ENCODE data around the gene ROBO1.

Gene ROBO1

DNA sequence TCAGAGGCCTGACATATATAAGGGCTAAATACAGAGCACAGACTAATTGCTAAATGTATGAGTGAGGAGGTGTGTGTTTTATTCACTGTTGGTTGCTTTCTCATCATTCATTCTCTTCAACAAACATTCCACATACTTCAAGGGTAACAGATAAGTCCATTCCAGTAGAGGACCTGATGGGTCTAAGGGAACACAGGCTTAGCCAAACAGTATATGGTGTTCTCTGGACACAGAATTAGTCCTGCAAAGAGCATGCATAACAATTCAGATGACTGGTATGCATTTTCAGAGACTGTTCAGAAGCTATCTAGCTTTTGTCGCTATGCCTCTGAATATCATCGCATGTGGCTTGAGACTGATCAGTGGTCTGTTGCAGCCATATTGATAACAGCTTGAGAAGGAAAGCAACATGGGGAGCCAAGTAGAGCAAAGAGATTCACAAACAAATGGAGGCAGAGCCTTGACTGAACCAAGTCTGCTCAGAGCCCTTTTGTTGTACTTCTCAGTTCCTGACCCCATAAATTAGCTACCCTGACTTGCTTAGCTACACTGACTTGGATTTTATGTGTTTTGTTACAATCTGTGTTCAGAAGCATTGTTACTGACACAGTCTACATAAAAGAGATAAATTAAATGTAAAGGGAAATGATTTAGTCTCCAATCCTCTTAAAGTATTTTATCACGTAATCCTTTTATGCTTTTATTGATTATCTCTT, 1178.7 kb downstream of the ROBO1 start:
- Histone ChIP-seq H3K9me3 (ENCODE audit: low read depth, low read length) (no peaks in the 10 kb centered on the region), H3K9ac (ENCODE audit: insufficient read length) (no peak overlapping the region), H3K36me3 (ENCODE audit: insufficient read depth, low read length) (no peaks in the 10 kb centered on the region), H3K4me3 (no peak overlapping the region), H3K27ac (no peak overlapping the region)
- TF ChIP-seq FOXP2 (optimal IDR thresholded peaks at IDR 0.05; ENCODE audit: control extremely low read depth, extremely low read length, insufficient read depth) (no peak), EZH2 (IDR thresholded peaks at IDR 0.05) (no peak), POLR2AphosphoS5 (IDR thresholded peaks at IDR 0.05; ENCODE audit: borderline replicate concordance, low read depth, low read length) (no peak)
- no peak for DNase-seq (ENCODE audit: low read depth, low spot score)

DNA sequence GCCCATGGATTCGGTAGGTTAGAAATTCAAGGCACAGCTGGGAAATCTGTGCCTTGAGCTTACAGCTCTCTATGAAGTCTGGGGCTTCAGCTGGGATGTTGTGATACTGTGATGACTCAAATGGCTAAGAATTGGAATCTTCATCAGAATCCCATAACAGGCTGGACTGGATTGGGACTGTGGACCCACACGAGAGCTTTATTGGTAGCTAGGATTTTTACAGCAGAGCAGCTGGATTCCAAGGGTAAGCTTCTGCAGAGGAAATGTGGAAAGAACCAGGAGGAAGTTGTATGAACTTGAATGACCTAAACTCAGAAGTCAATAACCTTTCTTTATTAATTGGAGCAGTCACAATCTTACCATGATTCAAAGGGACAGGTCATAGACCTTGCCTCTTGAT, 1187.1 kb downstream of the ROBO1 start:
- Histone ChIP-seq H3K9me3 (ENCODE audit: low read depth, low read length) (no peaks in the 10 kb centered on the region), H3K9ac (ENCODE audit: insufficient read length) (no peak overlapping the region), H3K36me3 (ENCODE audit: insufficient read depth, low read length) (no peaks in the 10 kb centered on the region), H3K27ac (no peak overlapping the region), H3K4me3 (no peak overlapping the region)
- TF ChIP-seq EZH2 (IDR thresholded peaks at IDR 0.05) (no peak), POLR2AphosphoS5 (IDR thresholded peaks at IDR 0.05; ENCODE audit: borderline replicate concordance, low read depth, low read length) (no peak), FOXP2 (optimal IDR thresholded peaks at IDR 0.05; ENCODE audit: control extremely low read depth, extremely low read length, insufficient read depth) (no peak)
- DNase-seq (ENCODE audit: low read depth, low spot score), result no peak

DNA sequence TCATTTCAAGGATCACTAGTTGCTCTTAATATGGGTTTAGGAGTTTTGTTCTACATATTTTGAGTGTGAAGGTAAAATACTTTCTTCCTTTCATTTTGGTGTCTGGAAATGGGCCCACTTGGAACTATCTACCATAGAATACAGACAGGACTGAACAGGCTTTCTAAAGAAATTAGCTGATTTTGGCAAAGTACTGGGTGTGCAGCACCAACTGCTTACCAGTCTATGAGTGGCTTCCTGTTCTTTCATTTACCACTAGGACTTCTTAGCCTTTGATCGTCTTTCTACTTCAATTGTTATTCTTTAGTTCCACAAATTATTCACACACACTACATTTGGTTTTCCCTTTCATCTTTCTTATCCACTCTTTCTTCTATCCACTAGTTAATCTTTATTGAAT, 1196.3 kb downstream of the ROBO1 start:
- Histone ChIP-seq H3K4me3 (no peak overlapping the region), H3K27ac (no peak overlapping the region), H3K9ac (ENCODE audit: insufficient read length) (no peak overlapping the region), H3K36me3 (ENCODE audit: insufficient read depth, low read length) (no peaks in the 10 kb centered on the region), H3K9me3 (ENCODE audit: low read depth, low read length) (no peaks in the 10 kb centered on the region)
- DNase-seq (ENCODE audit: low read depth, low spot score), result no peak
- TF ChIP-seq FOXP2 (optimal IDR thresholded peaks at IDR 0.05; ENCODE audit: control extremely low read depth, extremely low read length, insufficient read depth) (no peak), EZH2 (IDR thresholded peaks at IDR 0.05) (no peak), POLR2AphosphoS5 (IDR thresholded peaks at IDR 0.05; ENCODE audit: borderline replicate concordance, low read depth, low read length) (no peak)

DNA sequence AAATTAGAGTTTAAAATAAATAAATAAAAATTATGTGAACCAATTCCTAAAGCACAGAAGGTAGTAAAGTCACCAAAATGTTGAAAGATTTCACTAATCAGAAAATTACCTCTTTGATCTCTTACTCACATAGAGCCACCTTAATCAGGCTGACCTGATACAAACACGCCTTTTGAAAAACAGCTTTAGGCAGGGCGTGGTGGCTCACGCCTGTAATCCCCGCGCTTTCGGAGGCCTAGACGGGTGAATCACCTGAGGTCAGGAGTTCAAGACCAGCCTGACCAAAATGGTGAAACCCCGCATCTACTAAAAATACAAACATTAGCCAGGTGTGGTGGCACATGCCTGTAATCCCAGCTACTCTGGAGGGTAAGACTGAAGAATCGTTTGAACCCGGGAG, 1197.3 kb downstream of the ROBO1 start:
- Histone ChIP-seq H3K36me3 (ENCODE audit: insufficient read depth, low read length) (no peaks in the 10 kb centered on the region), H3K9ac (ENCODE audit: insufficient read length) (no peak overlapping the region), H3K9me3 (ENCODE audit: low read depth, low read length) (no peaks in the 10 kb centered on the region), H3K4me3 (no peak overlapping the region), H3K27ac (no peak overlapping the region)
- TF ChIP-seq EZH2 (IDR thresholded peaks at IDR 0.05) (no peak), POLR2AphosphoS5 (IDR thresholded peaks at IDR 0.05; ENCODE audit: borderline replicate concordance, low read depth, low read length) (no peak), FOXP2 (optimal IDR thresholded peaks at IDR 0.05; ENCODE audit: control extremely low read depth, extremely low read length, insufficient read depth) (no peak)
- no peak for DNase-seq (ENCODE audit: low read depth, low spot score)

DNA sequence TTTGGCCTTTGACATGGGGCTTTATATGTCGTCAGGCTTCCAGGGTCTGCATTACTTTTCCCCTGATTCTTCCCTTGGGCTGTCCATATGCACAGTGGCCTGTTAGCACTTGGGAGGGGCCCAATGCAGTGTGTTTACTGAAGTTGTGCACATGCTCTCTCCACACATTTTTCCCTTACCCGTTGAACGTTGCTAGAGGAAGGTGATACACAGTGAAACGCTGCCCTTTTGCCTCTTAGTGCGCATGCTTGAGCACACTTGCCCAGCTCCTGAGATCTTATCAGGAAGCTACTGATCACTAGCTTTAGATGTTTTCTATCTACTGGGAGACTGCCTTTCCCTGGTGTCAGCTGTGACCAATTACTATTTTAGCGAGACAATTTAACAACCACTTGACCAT, 1198.0 kb downstream of the ROBO1 start:
- Histone ChIP-seq H3K27ac (no peak overlapping the region), H3K4me3 (no peak overlapping the region), H3K9ac (ENCODE audit: insufficient read length) (no peak overlapping the region), H3K9me3 (ENCODE audit: low read depth, low read length) (no peaks in the 10 kb centered on the region), H3K36me3 (ENCODE audit: insufficient read depth, low read length) (no peaks in the 10 kb centered on the region)
- DNase-seq (ENCODE audit: low read depth, low spot score), result no peak
- TF ChIP-seq FOXP2 (optimal IDR thresholded peaks at IDR 0.05; ENCODE audit: control extremely low read depth, extremely low read length, insufficient read depth), result no peak
- no peak for TF ChIP-seq EZH2 (IDR thresholded peaks at IDR 0.05)
- TF ChIP-seq POLR2AphosphoS5 (IDR thresholded peaks at IDR 0.05; ENCODE audit: borderline replicate concordance, low read depth, low read length), result no peak

DNA sequence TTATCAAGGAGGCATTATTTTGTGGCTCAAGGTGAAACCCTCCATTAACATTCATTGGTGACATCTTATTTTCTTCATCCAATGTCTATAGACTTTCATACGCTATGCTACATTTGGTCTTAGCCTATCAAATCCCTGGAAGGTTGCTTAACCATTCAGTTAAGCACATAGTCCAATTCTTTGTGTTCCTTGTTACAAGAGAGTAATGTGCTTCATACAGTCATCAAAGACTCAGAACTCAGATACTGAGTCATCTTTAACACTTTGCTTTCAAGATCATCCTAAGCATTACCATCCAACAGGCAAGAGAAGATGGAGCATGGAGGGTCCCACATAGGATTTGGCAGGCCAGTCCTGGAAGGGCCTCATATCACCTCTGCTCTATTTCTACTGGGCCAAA, 1202.1 kb downstream of the ROBO1 start:
- TF ChIP-seq EZH2 (IDR thresholded peaks at IDR 0.05) (no peak), POLR2AphosphoS5 (IDR thresholded peaks at IDR 0.05; ENCODE audit: borderline replicate concordance, low read depth, low read length) (no peak), FOXP2 (optimal IDR thresholded peaks at IDR 0.05; ENCODE audit: control extremely low read depth, extremely low read length, insufficient read depth) (no peak)
- H3K36me3 ChIP-seq (ENCODE audit: insufficient read depth, low read length), result no peaks in the 10 kb centered on the region
- DNase-seq (ENCODE audit: low read depth, low spot score), result no peak
- no peak overlapping the region for H3K4me3 ChIP-seq
- no peak overlapping the region for H3K9ac ChIP-seq (ENCODE audit: insufficient read length)
- H3K9me3 ChIP-seq (ENCODE audit: low read depth, low read length), result no peaks in the 10 kb centered on the region
- H3K27ac ChIP-seq, result no peak overlapping the region

DNA sequence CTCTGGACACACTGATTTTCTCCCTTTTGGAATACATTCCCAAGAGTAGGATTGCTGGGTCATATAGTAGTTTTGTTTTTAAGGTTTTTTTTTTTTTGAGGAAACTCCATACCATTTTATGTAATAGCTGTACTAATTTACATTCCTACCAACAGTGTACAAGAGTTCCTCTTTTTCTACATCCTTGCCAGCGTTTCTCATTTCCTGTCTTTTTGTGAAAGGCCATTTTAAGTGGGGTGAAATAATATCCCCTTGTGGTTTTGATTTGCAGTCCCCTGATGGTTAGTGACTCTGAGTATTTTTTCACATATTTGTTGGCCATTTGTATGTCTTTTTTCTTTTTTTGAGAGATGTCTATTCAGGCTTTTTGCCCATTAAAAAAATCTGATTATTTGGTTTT, 1205.5 kb downstream of the ROBO1 start:
- Histone ChIP-seq H3K36me3 (ENCODE audit: insufficient read depth, low read length) (no peaks in the 10 kb centered on the region), H3K4me3 (no peak overlapping the region), H3K9ac (ENCODE audit: insufficient read length) (no peak overlapping the region), H3K27ac (no peak overlapping the region), H3K9me3 (ENCODE audit: low read depth, low read length) (no peaks in the 10 kb centered on the region)
- TF ChIP-seq POLR2AphosphoS5 (IDR thresholded peaks at IDR 0.05; ENCODE audit: borderline replicate concordance, low read depth, low read length) (no peak), EZH2 (IDR thresholded peaks at IDR 0.05) (no peak)
- DNase-seq (ENCODE audit: low read depth, low spot score), result no peak

All from SK-N-MC (cell line).